Suppressor macrophage treated with lipopolysaccharide for 4 hours (primary cell): ENCODE measurements around the gene KLHL41.
A peak's percentile ranks its signal among the peaks of the same experiment; 100 is the strongest.

ENCODE experiments used
- DNase-seq: peaks from one replicate; pipeline ENCODE4 v3.0.0-alpha.2; 2020

The KLHL41 gene

DNA sequence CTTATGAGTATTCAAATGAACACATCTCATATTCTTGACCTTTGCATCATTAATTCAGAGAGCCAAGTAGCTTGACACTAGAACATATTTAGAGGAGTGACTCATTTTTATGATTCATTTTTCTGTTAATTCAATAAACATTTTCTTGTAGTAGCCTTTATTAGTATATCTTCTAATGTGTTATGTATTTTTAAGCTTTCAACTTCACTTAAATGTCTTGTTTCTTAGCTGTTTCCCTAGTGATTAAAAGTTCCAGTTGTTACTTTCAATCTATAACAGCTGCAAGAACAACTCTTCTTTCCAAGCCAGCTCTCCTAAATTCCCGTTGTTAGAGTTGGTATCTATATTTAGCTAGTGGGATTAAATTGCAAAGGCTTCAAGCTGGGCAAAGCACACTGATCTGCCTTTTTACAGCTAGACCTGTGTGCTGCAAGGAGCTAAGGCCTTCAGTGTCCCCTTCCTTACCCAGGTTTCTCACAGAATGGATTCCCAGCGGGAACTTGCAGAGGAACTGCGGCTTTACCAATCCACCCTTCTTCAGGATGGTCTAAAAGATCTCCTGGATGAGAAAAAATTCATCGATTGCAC lies at the start of gene KLHL41:
TSS of gene KLHL41 (plus strand) at position 405 of the 588 bp plus-strand sequence. CDS start at position 482, 77 bp downstream.
- DNase-seq = peak; percentile 6

DNA sequence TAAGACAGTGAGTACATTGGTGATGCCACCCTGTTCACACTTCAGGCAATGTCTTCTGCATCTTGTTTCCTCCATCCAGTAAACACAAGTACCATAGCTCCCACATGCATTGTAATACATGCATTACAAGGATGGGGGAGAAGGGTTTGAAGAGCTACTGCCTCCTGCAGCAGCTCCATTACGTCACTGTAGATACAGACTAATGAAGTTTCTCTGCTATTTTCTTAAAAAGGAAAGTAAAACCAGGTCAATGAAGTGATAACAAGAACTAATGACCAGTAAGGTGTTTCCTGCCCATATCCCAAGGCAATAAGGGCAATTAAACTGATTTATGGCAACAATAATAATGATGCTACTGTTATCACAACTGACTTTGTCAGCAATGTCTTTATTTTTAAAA lies 48.4 kb upstream of the KLHL41 start:
- no peak for DNase-seq

- DNase-seq = no peak
These were observed 46.4 kb upstream of the KLHL41 start for GRCh38 chr2:169462896-169463695.

DNA sequence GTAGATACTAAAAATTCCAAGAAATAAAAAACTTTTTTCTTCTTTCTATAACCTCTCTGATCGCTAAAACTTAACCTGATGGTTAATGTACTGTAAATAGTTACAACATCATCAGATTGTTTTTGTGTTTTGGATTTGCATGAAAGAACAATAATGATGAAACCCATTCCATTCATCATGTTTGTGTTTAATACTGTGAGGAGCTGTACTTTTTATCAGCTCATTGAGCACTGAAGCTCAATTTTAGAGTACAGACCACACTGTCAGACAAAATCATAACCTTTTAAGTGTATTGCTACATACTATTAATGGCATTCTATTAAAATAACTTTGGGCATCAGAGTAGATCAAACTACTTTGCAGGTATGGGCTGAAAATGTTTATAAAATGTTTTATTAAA lies 45.0 kb upstream of the KLHL41 start:
- no peak for DNase-seq

GRCh38 chr2:169464882-169465281 lies 44.6 kb upstream of the KLHL41 start:
- no peak for DNase-seq

GRCh38 chr2:169468841-169469240 lies 40.7 kb upstream of the KLHL41 start:
- no peak for DNase-seq

DNA sequence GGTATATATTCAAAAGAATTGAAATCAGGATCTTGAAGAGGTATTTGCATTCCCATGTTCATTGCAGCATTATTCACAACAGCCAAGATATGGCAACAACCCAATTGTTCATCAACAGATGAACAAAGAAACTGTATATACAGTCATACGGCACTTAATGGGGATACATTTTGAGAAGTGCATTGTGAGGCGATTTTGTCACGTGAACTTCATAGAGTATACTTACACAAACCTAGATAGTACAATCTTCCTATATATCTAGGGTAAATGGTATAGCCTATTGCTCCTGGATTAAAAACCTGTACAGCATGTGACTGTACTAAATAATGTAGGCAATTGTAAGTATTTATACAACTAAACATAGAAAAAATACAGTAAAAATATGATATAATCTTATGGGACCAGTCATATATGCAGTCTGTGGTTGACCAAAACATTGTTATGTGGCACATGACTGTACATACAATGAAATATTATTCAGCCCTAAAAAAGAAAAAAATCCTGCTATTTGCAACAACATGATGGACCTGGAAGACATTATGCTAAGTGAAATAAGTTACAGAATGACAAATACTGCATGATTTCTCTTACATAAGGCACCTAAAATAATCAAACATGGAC lies 39.4 kb upstream of the KLHL41 start:
- no peak for DNase-seq

DNA sequence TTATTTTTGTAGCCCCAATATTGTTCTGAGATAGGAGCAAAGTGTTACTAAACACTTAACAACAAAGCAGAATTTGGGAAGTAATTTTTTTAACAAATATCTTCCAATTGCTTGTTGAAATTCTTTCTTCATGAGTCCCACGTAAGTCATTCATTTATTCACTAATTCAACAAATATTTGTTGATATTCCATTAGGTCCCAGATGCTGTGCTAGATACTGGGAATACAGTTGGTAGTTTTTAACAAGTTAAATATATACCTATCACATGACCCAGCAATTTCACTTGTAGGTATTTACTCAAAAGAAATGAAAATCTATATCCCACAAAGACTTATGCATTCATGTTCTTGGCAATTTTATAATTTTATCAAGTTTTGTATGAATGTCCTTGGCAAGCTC lies 37.3 kb upstream of the KLHL41 start:
- no peak for DNase-seq

GRCh38 chr2:169476459-169476858 lies 33.0 kb upstream of the KLHL41 start:
- no peak for DNase-seq

- peak; percentile 83 for DNase-seq
These were observed 31.2 kb upstream of the KLHL41 start for GRCh38 chr2:169478339-169478738.

GRCh38 chr2:169478745-169479256 lies 30.7 kb upstream of the KLHL41 start:
- no peak for DNase-seq

GRCh38 chr2:169479257-169480078 lies 30.0 kb upstream of the KLHL41 start, which contains the start of gene BBS5:
TSS of gene BBS5 (plus strand) at chr2:169479494. CDS start at chr2:169479554, 60 bp downstream.
- peak; percentile 84 for DNase-seq

DNA sequence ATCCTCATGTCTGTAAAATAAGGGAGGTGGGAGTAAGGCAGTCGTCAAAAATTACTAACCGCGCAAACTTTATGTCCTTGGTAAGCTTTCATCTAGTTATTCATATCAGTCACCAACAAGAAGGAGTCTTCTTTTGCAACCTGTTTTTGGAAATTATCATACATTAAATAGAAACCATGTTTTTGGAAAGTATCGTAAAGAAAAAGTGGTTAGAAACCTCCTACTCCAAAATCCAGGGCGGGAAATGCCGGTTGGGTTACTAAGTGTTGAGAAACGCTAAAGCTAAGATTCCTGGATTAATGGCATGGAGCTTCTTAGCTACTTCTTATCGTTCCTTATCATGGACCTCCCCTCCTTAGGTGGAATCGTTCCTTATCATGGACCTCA lies 29.4 kb upstream of the KLHL41 start:
- DNase-seq = no peak

DNA sequence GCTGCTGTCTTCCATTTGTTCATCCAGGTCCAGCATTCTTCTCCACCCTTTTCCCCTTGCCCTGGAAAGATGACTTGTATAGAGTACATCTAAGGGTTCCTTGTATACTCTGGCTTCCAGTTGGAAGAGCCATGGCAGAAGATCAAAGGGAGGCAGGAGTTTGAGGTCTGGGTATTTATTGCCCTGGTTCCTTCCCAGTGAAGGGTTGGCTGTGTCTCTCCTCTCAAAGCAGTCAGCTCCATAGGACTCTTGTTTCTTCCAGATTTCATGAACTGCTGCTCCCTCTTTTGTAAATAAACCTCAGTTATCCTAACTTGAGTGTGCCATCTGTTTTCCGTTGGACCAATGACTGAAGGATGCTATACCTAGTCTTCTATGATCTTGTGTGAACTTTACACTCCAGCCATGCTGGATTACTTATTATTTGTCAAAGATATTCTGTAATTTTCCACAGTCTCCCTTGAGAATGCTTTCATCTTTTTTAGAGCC lies 23.8 kb upstream of the KLHL41 start:
- no peak for DNase-seq

DNA sequence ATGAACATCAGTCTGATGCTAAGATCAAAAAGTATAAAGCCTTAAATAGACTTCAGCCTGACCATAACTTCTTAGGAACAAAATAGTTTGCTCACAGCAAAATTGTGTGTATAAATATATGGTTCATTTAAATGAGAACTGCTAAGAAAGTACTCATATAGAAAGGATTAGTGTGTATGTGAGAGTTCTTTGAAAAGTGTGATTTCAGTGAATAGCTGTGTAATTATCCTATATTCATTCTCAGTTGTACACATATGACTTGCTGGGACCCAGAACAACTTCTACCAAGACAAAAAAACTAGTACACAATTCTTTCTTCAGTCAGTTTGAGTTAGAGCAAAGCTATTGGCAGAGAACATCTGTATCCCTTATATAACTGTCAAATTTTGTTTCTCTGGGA lies 23.0 kb upstream of the KLHL41 start:
- no peak for DNase-seq

DNA sequence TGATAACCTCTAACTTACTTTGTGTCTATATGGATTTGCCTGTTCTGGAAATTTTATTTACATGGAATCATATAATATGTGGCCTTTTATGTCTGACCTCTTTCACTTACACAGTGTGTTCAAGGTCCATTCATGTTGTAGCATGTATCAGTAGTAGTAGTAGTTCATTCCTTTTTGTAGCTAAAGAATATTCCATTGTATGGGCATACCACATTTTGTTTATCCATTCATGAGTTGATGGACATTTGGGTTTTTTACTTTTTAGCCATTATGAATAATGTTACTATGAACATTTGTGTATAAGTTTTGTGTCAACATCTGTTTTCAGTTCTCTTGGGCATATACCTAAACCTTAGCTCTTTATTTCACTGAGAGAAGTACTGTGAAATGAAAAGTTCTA lies 18.7 kb upstream of the KLHL41 start:
- DNase-seq = no peak

GRCh38 chr2:169491378-169491777 lies 18.1 kb upstream of the KLHL41 start:
- no peak for DNase-seq

DNA sequence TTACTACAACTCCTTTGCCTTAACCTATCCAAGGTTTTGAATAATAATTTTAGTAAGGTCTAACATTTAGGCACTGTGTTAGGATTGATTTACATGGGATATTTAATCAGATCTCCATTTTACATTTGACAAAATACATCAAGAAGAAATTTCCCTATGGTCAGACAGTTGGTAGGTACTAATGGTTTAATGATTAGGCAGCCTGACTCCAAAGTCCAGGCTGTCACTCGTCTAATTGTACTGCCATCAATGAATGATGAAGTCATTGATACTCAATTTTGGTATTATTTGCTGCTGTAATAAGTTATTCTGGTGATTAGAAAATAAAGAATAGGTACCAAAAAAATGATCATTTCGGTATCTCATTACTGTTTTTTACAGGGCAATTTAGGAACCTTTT lies 16.1 kb upstream of the KLHL41 start:
- DNase-seq = no peak

GRCh38 chr2:169495310-169495928 lies 14.1 kb upstream of the KLHL41 start:
- no peak for DNase-seq

DNA sequence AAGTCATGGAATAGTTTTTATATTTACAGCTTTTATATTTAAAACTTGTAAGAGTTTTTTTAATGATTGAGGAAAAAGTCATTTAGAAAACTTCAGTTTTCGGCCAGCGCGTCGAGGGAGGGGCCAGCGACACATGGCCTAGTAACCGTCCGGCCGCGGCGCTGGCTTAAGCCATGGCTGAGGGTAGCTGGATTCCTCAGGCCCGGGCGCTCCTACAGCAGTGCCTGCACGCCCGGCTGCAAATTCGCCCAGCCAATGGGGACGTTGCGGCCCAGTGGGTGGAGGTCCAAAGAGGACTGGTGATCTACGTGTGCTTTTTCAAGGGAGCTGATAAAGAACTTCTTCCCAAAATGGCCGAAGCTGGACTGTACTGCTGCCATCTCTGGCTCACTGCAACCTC lies 4.9 kb upstream of the KLHL41 start:
- DNase-seq = no peak

DNA sequence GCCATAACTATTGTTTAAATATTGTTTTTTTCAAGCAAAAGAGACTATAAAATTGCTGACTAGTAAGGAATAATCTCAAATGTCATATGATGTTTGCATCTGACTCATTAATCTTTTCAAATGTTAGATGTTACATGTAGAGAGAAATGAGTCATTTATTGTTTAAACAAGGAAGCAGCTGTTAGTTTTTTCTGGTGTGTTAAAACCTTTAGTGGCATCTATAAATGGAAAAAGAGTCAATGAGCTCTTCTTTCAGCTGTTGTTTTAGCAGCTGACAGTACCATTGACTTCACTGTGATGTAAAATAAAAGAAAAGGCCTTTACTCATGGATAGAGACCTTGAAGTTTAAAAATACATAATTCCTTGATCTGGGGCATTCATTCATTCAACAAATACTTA lies 1.8 kb upstream of the KLHL41 start:
- peak; percentile 74 for DNase-seq

- no peak for DNase-seq
These were observed 453 bp downstream of the KLHL41 start for GRCh38 chr2:169509955-169510354.
